GM19351 (cell line): Measurements from ENCODE around the gene ACER3.
"Not testable (repeated sequence)": the region's sequence is repeated elsewhere in the genome, so short reads cannot be mapped to it uniquely, and the experiment has no call there.

Experiments used
- ATAC-seq: cut with Tn5 transposase; IDR thresholded peaks from one replicate; pipeline ENCODE4 v1.9.1; 2021; ENCODE audit warnings: mild to moderate bottlenecking, moderate library complexity; ENCODE audit not compliant: unreplicated experiment

ACER3 gene

GRCh38 chr11:76863196-76863777 lies 2.6 kb downstream of the ACER3 start:
- no peak for ATAC-seq

- ATAC-seq: no peak
These were observed 12.5 kb downstream of the ACER3 start for GRCh38 chr11:76872959-76873827.

DNA sequence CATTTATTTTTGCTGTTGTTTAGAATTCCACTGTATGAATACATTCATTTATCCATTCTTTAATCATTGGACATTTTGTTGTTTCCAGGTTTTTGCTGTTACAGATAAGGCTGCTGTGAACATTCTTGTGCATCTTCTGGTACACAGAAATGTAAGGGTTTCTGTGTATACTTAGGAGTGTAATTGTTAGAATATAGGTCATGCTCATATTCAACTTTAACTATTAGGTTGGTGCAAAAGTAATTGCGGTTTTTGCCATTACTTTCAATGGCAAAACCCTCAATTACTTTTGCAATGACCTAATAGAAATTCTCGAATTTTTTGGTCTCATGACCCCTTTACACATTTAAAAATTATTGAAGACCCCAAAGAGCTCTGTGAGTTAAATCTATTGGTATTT lies 17.3 kb downstream of the ACER3 start:
- ATAC-seq: no peak

- no peak for ATAC-seq
These were observed 19.6 kb downstream of the ACER3 start for GRCh38 chr11:76880314-76880713.

DNA sequence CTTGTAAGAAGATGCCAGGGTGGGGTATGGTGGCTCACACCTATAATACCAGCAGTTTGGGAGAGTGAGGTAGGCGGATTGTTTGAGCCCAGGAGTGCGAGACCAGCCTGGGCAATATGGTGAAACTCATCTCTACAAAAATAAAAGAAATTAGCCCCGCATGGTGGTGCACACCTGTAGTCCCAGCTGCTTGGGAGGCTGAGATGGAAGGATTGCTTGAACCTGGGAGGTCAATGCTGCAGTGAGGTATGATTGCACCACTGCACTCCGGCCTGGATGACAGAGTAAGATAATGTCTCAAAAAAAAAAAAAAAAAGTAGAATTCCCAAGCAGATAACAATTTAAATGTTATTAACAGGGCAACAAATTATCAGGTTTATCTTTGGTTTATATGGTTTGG lies 20.2 kb downstream of the ACER3 start:
- ATAC-seq: no peak

- no peak for ATAC-seq
These were observed 24.8 kb downstream of the ACER3 start for GRCh38 chr11:76885390-76886097.

DNA sequence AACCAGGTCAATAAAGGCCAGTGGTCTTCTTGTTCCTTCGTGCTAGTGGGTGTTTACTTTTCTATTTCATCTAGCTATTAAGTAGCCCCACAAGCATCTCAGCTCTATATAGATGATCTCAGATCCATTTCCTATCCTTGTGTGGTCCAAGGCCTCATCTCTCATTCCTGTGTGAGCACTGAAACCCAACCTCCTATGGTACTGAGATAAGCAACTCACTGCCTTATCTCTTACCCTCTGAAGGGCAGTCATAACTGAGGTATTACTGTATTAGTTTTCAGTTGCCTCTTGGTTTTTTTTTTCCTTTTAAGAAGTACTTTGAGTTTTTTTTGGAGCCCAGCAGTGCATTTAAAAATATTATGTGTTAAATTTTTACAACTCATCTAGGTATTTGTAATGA lies 28.3 kb downstream of the ACER3 start:
- ATAC-seq: no peak

DNA sequence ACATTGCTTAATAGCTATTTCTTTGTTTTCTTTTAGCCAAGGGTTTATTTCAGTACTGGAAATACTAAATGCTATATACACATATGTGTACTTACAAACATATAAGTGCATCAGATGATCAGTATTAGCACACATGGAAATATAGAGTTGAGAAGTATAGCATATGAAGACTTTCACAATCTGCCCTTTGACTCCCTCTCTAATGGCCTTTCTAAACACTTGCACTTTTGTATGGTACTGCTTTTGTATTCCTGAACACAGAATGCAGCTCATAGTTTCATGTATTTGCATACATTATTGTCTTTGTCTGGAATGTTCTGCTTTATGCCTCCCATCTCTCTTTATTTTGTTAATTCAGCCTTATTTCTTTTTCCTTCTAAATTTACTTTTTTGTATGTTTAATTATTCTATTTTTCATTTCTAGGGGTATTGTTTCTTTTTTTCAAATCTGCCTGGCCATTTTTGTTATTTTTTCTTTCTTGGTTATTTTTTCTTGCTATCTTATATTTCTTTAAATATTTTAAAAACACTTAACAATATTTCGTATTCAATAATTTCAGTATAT lies 28.8 kb downstream of the ACER3 start:
- ATAC-seq: no peak

GRCh38 chr11:76890329-76890728 lies 29.6 kb downstream of the ACER3 start:
- ATAC-seq: no peak

DNA sequence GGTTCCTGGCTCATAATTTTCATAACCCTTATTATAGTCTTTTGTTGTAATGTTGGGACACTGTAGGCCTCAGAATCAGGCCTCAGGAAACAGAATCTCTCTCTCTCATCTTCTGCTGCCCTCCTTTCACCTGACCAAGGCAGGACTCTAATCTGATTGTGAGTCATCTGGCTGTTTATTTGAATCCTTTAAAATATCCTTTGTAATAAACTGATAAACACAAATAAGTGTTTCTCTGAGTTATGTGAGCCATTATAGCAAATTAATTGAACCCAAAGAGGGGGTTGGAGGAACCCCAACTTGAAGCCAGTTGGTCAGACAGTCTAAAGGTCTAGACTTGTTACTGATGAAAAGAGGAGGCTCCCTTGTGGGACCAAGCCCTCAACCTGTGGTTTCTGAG lies 30.6 kb downstream of the ACER3 start:
- no peak for ATAC-seq

GRCh38 chr11:76891793-76892192 lies 31.1 kb downstream of the ACER3 start:
- no peak for ATAC-seq

DNA sequence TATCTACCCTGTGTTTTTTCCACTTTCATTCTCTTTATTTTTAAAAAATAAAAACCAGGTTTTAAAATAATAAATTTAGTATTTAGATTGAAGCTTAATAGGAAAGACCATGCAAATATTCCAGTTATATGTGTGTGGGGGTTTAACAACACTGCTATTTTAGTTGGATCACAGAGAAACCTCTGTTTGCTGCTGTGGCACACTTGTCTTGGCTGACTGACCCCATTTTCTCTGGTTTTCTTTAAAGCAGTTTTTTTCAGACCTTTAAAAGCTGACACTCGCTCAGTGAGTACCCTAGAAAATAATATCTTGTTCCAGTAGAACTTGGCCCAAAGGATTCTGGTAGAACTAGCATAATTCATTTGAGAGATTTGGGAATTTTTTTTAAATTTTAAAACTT lies 31.6 kb downstream of the ACER3 start:
- ATAC-seq: no peak

GRCh38 chr11:76897233-76897632 lies 36.5 kb downstream of the ACER3 start:
- no peak for ATAC-seq

DNA sequence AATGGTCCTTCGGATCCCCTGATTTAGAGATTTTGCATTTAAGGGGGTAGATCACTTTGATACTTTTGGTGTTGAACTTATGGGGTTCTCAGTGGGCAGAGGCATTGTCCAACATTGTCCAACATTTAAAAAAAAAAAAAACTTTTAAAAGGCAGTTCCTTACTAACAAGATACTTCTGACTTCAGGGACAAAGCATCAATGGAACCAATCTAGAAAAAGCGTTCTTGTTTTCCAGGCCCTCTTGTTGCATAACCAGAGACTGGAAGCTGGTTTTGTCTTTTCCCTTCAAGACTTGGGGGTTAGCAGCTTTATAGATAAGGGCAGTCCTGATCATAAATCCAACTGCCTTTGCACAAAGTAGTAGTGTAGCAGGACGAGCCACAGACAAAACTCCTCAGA lies 40.4 kb downstream of the ACER3 start:
- ATAC-seq: no peak

DNA sequence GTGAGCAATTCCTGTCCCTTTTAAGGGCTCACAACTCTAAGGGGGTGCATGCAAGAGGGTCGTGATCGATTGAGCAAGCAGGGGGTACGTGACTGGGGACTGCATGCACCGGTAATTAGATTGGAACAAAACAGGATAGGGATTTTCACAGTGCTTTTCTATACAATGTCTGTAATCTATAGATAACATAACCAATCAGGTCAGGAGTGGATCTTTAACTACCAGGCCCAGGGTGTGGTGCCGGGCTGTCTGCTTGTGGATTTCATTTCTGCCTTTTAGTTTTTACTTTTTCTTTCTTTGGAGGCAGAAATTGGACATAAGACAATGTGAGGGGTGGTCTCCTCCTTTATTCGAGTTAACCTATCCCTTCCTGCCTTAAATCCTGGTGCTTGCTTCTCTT lies 40.9 kb downstream of the ACER3 start:
- not testable (repeated sequence) for ATAC-seq

GRCh38 chr11:76902121-76903014 lies 41.6 kb downstream of the ACER3 start:
- no peak for ATAC-seq

GRCh38 chr11:76903325-76903724 lies 42.6 kb downstream of the ACER3 start:
- ATAC-seq: no peak

DNA sequence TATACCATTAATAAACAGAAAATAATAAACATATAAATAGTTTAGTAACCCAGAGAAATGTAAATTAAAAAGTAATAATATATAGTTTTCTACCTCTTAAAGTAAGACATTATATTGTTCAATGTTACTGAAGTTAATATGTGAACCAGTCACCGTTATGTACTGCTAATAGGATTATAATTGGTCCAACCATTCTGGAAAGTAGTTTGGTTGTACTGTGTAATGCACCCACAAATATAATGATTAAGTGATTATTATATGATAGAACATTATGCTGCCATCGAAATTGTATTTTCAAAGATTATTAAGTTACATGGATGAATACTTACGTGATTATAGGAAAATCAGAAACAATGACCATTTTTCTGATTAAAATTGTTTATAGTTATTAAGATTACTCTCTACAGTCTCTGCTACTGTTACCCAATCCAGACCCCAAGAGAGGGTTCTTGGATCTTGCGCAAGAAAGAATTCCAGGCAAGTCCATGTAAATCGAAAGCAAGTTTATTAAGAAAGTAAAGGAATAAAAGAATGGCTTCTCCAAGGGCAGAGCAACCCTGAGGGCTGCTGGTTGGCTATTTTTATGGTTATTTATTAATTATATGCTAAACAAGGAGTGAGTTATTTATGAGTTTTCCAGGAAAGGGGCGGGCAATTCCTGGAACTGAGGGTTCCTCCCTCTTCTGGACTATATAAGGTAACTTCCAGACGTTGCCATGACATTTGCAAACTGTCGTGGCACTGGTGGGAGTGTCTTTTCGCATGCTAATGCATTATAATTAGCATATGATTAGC lies 50.1 kb downstream of the ACER3 start:
- no peak for ATAC-seq

DNA sequence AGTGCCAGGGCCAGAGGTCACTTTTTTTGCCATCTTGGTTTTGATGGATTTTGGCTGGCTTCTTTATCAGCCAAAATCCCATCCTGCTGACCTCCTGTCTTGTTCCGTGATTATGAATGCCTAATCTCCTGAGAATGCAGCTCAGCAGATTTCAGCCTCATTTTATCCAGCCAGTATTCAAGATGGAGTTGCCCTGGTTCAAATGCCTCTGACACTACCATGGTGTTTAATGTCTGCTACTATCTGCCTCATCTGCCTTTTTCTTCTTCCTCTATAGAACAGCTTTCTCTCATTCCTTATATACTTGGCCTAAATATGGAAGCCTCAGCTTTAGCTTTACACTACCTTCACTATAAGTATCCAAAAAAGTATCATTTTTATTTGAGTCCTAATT lies 50.7 kb downstream of the ACER3 start:
- no peak for ATAC-seq

DNA sequence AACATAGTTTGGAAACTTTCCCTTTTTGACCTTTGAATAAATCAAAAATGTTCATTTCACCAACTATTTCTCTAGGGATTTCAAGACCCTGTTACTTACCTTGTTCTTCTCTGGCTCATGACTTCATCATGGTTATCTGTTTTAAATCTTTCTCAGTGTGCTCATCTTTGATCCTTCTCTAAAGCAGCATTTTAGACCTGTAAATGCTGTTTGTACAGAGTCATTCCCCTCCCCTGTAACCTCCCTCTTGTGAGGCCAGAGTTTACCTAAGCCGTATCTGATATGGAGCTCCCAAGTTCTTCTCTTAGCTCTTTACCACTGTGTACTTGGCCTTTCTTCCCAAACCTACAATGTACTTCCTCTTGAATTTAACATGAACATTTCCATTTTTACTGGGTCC lies 56.0 kb downstream of the ACER3 start:
- no peak for ATAC-seq
